NCI-H2196 (cell line): ENCODE data around the gene RANBP9.
A peak's percentile ranks its signal among the peaks of the same experiment; 100 is the strongest.

Experiments used
- DNase-seq: peaks from one replicate; lab custom pipeline; 2025; ENCODE audit not compliant: unreplicated experiment; lab: John Stamatoyannopoulos, UW

Gene RANBP9

DNA sequence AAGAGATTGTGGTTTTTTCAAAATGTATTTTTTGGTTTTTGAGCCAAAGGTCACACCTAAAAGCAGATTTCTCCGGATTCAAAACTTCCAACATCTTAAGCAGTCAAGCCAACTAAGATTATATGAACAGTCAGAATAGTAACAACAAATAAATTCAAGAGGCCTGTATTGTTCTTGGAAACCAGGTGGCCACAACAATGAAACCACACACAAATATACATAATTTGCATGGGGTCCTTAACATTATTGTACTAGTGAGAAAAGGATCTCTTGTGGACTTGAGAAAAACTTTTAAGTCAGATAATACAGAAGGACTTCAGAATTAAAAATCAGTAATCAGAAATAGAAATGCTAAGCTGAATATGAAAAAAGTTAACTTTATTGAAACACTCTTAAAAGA, 55.9 kb downstream of the RANBP9 start:
- DNase-seq, result no peak

DNA sequence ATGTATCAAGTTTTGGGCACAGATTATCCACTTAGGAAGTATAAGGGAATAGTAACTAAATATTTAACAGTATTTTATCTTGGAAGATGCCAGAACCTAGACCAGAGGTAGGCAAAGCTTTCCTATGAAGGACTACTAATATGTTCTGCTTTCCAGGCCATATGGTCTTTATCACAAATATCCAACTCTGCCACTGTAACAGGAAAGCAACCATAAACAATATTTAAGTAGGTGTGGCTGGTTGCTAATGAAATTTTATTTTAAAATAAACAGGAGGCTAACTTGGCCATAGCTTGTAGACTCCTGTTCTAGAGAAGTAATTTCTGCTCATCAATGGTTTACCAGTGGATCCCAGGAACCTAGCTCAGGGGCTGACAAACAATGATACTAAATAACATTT, 57.1 kb downstream of the RANBP9 start:
- no peak for DNase-seq

DNA sequence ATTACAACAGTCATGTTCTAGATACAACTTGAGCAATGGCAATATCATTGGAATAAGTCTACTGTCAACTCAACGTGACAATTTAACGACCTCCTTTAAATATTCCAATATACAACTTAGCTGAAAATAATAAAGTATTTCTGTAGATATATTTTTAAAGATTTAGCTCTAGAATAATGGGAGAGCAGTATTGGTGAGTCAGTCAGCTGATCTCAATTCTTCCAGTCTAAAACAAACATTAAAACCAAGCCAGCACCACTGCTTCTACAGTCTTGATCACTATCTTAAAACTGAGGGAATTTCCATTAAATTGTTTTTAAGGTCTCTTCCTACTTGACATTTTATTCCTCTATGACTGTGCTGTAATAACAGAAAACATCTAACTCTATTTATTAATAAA, 58.3 kb downstream of the RANBP9 start:
- no peak for DNase-seq

DNA sequence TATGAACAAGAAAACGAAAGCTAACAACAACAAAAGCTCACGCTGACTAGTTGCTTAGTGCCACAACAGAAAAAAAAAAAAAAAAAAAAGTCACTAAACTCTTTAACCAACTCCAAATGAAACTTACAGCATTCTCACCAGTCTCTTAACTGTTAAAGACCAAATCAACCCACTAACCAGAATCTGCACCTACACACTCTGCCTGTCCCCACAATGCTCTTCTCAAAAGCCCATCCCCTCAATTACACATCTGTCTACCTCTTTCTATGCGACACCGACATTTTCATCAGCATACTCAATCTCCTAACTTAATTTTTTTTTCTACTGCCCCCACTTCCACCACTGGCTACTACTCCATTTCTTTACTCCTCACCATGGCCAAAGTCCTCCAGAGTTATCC, 62.2 kb downstream of the RANBP9 start:
- no peak for DNase-seq

GRCh38 chr6:13648850-13649249, 62.8 kb downstream of the RANBP9 start:
- DNase-seq, result peak; percentile 9

DNA sequence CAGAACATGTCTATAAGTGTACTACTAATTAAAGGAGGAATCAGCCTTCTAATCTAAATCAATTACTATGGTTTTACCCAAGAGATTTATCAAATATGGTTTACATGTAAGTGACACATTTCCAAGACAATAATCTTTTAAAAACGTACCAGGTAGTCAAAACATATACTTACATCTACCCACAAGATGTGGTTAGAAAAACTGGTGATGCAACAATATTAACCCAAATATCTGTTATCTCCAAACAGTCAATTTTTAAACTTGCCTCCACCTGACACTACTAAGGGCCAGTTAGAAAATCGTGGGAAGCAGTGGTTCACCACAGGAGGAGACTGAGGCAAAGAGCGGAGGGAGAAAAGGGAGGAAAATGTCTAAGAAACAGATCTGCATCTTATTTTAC, 68.5 kb downstream of the RANBP9 start:
- DNase-seq, result no peak

DNA sequence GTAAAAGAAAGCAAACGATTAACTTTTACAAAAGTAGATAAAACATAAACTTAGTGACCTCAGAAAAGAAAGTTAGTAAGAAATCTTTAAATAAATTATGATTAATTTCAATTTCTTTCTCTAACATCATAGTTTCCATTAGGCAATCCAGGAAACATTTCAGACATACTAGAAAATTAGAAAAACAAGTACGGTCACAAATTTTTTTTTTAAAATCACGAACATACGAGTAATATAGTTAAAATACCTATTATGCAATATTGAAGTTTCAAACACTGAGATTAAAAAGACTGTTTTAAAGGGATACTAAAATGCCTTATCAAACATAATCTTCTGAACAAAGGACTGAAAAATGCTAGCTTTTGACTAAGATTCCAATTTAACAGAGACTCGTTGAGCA, 70.3 kb downstream of the RANBP9 start:
- no peak for DNase-seq

GRCh38 chr6:13638626-13639025, 73.0 kb downstream of the RANBP9 start:
- DNase-seq, result no peak

DNA sequence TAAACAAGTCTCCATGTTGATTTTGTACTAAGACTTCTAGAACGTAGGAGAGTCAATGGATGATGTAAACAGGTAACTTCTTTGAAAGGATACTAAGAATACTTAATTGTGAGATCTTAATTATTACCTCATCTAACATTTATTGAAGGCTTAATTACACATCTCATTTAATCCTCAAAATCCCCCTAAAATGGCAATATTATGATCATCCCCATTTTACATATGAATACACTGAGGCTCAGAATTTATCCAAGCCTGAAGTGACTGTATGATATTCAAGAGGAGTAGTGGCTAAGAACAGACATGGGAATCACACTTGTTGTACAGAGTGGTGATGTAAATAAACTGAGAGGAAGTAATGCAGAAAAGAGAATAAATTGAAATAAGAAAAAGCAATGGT, 73.6 kb downstream of the RANBP9 start:
- no peak for DNase-seq

- no peak for DNase-seq
Measured at GRCh38 chr6:13635948-13636658, 75.5 kb downstream of the RANBP9 start.

GRCh38 chr6:13633343-13633742, 78.3 kb downstream of the RANBP9 start:
- DNase-seq, result no peak

DNA sequence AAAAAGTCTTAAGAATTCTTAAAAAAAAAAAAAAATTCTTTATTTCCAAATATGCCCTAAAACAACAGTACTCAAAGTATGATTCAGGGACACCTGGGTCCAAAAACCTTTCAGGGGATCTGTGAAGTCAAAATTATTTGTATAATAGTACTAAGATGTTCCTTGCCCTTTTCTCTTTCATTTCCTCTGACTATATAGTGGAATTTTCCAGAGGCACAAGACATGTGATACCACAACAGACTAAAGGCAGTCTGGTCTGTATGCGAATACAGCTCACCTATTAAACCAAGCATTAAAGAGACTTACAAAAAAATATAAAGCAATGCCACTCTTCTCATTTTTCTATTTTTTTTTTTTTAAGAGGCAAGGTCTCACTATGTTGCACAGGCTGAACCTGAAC, 81.1 kb downstream of the RANBP9 start:
- no peak for DNase-seq

DNA sequence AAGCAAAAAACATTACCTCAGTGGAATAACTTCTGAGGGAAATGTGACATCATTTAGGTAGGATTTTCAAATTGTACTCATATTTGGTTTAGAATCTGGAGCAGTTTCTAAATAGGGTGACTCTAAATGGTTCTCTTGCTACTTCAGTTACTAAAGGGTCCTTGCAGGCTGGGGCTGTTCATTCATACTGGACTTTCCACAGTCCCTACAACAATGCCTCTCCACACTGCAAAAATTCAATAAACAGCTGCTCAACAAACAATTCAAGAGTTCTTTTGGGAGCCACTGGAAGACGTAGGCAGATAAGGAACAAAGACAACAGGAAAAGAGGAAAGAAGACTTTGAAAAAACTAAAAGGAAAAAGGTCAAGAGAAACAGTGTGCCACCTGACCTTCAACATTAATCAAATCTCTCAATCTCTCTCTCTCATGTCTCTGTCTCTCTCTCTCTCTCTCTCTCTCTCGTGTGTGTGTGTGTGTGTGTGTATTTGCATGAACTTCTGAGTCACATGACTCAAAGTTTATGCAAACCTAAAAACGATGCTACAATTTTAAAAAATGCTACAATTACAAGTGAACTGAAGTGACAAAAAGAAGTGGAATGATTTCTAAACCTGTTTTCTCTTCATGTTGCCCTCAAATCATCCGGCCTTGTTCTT, 82.0 kb downstream of the RANBP9 start:
- no peak for DNase-seq

DNA sequence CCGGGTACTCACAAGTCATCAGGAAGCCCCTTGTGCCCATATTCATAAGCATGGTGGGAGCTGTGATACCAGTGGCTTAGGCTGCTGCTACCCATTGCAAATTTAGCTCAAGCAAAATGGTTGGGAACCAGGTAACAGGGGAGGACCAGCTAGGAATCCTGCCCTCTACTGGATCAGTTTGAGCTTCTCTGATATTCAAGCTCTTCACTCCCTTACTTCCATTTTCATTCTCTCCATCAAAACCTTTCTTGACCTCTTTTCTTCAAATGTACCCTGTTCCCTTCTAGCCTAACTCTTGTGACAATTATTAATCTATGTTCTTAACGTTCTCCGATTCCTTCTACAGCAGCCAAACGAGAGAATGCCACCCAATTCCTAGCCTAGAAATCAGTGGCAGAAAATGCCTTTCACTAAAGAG, 86.8 kb downstream of the RANBP9 start:
- DNase-seq, result peak; percentile 28

- no peak for DNase-seq
Measured at GRCh38 chr6:13617066-13617465, 94.6 kb downstream of the RANBP9 start.

DNA sequence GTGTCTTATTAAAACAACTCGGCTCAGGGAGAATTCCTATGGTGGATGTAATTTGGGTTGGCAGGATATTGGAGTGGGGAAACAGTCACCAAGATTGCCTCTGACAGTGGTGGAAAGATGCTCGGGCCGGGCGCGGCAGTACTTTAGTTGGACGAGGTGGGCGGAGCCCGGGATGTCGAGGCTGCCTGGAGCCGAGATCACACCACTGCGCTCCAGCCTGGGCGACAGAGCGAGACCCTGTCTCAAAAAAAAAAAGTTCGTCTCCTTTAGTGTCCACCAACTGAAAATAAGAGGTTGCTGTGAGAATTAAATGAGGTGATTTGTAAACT, 95.9 kb downstream of the RANBP9 start:
- DNase-seq, result peak; percentile 49

- DNase-seq, result peak; percentile 97
Measured at GRCh38 chr6:13614926-13615791, 96.5 kb downstream of the RANBP9 start, which contains the start of gene NOL7. Gene NOL7 (plus strand): TSS chr6:13615335. CDS start chr6:13615359, 24 bp downstream.

DNA sequence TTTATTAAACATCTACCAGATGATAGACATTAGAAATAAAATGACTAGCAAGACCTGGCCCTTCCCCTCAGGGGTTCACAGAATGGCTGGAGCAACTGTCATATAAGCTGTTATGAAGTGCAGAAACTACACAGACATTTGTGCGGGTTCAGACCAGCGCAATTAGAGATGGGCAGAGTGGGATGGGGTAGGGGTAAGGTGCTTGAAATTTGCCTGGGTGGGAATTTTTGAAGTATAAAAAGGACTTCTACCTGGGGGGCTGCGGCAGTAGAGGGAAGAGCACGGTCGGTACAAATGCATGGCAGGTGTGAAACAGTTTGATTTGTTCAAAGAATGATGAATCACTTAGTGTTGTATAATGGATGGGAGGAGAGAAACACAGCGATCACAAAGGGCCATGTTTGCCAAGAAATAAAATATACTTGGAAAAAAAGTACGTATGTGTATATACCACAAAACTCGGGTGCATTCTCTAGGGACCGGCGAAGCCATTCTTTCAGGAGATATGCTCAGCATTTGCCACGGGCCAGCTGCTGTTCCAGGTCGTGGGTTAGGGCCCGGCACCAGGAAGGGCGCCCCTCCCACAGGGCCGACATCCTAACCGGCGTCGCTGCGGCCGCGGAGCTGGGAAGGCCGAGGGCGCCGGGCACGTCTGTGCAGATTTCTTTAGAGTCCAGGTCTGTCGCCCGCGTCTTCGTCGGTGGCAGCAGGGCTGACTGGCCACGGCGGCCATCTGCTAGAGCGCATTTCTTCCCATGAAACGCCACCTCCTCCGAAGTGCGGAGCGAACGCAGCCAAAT, 97.3 kb downstream of the RANBP9 start:
- no peak for DNase-seq

DNA sequence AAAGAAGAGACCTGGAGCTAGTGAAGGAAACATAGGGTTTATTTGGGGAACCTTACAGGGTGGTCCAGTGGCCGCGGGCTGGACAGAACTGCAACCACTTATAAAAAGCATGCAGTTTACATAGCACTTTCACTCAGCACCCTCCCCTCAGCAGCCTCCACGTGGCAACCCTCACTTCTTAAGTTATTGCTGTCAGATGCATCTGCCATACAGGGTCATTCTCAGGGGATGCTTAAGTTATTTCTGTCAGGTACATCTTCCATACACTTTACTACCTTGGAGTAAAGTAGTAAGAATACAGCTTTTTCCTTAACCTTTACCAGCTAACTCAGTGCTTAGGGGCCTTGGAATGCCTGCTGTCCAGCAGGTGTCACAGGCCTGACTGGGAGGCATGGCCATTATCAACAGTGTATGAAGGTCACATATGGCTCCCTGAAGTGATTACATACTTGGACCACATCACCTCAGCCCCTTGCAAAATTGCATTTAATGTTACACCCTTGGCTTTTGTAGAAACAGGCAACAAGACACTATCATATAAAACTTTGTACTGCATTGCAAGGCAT, 98.5 kb downstream of the RANBP9 start:
- no peak for DNase-seq

GRCh38 chr6:13611715-13612114, 99.9 kb downstream of the RANBP9 start:
- DNase-seq, result no peak

- DNase-seq, result no peak
Measured at GRCh38 chr6:13605634-13606033, 106.0 kb downstream of the RANBP9 start.
